GM18502 (cell line): ENCODE measurements around the gene FOLR1.

Source experiments
- ATAC-seq: cut with Tn5 transposase; IDR thresholded peaks from one replicate; pipeline ENCODE4 v1.9.1; 2021; ENCODE audit warnings: mild to moderate bottlenecking; ENCODE audit not compliant: unreplicated experiment, poor library complexity

FOLR1 gene

DNA sequence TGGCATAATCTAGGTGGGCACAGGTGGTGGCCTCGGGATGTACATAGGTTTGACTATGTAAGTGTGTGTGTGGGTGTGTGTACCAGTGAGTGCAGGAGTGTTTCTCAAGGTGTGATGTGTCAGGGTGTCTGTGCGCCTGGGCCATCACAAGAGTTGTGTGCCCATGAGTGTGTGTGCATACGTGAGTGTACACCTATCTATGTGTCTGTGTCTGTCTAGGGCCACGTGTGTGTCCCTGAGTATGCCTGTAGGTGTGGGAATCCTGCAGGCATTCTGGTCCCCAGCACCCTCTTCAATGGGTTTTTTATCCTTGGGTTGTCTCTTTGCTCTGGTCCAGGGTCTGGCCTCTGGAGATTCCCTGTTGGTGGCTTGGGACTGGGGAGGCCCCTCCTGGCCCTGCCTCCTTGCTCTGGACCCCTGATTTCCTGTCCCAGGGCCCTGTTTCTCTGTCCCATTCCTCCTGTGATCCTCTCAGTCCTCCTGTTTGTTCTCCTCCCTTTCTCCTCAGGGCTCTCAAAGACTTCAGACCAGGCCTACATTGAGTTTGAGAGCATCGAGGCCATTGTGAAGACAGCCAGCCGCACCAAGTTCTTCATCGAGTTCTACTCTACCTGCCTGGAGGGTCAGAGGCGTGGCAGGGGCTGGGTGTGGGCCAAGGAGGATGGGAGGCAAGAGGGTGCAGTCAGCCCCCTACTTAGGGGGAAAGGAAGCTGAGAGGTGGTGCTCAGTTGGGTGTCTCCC is 42.0 kb downstream of the FOLR1 start:
- ATAC-seq, result no peak

DNA sequence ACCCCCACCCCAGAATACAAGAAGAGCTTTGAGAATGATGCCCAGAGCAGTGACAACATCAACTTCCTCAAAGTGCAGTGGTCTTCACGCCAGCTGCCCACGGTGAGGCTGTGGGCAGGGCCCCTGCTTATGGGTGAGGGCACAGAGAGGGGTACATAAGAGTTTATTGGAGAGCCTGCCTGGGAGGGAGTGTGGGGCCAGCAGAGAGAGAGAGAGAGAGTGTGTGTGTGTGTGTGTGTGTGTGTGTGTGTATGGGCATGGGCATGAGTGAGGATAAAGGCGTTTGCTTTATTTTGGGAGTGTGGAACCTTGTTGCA is 42.5 kb downstream of the FOLR1 start:
- ATAC-seq, result no peak

DNA sequence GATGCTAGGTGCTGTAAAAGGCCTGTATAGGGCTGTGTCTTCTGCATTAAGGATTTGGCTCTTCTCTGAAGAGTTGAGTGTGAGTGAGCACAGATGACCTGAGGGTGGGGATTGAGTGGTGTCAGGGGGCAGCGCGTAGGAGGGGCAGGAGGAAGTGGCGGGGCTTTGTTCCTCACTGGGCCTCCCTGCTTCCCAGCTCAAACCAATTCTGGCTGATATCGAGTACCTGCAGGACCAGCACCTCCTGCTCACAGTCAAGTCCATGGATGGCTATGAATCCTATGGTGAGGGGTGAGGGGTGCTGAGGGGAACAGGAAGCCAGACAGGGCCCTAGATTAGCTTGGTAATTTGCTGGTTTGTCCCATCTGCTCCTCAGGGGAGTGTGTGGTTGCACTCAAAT is 43.0 kb downstream of the FOLR1 start:
- ATAC-seq, result no peak

DNA sequence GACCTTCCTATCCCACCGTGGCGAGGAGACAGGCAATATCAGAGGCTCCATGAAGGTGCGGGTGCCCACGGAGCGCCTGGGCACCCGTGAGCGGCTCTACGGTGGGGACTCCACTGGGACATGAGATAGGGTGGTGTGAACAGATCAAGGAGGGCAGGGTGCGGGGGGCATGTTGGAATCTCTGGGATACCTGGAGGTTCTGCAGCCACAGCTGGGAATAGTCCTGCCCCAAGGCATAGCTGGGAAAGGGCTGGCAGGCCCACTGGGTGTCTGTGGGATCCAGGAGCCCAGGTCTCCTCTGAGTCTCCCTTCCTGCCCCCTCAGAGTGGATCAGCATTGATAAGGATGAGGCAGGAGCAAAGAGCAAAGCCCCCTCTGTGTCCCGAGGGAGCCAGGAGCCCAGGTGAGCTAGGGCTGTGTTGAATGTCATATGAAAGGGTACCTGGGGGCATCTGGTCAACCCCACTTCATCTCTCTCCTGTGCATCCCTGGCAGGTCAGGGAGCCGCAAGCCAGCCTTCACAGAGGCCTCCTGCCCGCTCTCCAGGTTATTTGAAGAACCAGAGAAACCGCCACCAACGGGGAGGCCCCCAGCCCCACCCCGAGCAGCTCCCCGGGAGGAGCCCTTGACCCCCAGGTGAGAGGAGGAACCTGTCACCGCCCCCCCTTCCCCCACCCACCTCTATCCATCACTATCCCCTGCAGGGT is 43.6 kb downstream of the FOLR1 start:
- no peak for ATAC-seq

DNA sequence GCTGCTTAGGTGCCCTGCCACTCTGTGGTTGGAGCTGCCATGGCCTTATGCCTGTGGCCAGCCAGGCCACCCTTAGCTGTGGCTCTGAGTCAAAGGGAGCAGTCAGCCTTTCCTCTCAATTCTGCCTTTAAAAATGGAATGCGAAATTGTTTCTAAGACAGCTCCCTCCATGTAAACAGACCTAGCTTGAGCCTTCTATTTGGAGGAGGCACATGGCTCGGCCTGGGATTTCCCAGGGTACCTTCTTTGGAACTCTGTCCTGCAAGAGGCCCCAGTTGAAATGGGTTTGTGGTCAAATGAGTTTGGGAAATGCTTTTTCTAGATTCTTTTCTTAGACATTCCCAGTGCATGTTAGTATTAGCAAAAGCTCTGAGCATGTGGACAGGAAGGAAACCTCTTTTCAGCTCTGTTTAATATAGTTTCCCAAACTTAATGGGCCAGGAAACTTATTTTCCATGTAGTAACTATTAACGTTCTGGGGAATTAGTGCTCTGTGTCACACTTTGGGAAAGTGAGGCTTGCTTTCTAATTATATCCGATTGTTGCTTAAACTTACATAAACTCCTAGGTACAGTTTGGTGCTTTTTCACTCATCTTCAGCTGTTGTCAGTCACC is 44.2 kb downstream of the FOLR1 start:
- ATAC-seq, result no peak

DNA sequence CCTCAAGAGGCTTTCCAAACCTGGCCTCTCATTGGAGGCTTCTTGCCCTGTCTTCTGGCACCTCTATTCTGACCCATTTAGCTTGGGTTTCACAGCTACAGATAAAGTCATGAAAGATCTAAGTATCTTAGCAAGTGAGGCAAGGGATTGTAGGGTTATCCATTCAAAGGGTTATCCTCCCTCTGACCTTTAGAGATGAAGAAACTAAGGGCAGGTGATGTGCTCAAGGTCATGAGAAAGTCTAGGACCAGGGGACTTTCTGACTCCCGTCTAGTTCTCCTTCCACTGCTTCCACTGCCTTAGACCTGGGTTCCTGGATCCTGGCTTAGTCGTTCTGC is 44.8 kb downstream of the FOLR1 start:
- ATAC-seq, result no peak

DNA sequence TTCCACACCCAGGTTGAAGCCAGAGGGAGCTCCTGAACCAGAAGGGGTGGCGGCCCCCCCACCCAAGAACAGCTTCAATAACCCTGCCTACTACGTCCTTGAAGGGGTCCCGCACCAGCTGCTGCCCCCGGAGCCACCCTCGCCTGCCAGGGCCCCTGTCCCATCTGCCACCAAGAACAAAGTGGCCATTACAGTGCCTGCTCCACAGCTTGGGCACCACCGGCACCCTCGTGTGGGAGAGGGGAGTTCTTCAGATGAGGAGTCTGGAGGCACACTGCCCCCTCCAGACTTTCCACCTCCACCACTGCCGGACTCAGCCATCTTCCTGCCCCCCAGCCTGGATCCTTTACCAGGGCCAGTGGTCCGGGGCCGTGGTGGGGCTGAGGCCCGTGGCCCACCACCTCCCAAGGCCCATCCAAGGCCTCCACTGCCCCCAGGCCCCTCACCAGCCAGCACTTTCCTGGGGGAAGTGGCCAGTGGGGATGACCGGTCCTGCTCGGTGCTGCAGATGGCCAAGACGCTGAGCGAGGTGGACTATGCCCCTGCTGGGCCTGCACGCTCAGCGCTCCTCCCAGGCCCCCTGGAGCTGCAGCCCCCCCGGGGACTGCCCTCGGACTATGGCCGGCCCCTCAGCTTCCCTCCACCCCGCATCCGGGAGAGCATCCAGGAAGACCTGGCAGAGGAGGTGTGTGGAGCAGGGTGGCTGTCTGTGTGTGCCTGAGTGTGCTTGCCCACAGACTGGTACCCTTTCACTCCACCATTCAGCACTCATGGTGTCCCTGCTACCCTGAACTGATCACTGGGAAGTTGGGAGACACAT is 45.4 kb downstream of the FOLR1 start:
- no peak for ATAC-seq

DNA sequence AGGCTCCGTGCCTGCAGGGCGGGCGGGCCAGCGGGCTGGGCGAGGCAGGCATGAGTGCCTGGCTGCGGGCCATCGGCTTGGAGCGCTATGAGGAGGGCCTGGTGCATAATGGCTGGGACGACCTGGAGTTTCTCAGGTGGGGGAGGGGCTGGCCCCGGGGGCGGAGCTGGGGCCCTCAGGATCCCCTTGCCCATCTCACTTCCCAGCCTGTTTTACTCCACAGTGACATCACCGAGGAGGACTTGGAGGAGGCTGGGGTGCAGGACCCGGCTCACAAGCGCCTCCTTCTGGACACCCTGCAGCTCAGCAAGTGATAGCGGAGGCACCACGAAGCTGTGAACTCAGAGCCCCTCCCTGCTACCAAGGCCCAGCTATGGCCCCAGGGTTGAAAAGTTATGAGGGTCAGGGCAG is 46.1 kb downstream of the FOLR1 start:
- ATAC-seq, result no peak

DNA sequence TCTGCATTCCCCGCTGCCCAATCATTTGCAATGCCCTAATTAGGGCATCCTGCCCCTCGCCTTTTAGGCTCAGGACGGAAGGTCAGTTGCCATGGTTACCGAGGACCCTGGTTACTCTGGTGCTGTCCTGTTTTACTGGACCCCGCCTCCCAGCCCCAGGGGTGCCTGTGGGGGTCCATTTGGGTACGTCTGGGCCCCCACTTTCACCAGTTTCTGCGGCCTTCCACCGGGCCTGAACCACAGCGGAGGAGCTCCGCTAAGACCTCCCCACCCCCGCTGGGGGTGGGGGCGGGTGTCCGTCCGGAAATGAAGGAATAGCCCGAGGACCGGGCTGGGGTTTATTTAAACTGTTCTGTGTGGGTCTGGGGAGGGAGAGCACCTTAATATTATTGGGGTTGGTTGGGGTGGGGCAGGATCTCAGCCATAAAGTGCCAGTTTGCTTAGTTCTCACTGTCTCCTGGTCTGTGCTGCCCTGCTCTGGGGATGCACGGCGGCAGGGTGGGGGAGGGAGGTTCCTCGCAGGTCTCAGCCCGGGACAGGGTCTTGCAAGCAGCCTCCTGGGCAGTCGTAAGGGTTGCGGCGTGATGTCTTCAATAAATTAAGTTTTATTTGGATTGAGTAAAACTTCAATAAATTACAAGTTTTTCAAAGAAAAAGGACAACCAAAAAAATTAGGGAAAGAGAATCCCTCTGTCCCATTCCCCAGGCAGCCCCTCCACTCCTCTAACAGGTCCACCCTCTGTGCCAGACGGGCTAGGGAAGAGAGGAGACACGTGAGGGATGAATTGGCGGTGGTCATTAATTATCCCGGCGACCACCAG is 46.8 kb downstream of the FOLR1 start:
- no peak for ATAC-seq

DNA sequence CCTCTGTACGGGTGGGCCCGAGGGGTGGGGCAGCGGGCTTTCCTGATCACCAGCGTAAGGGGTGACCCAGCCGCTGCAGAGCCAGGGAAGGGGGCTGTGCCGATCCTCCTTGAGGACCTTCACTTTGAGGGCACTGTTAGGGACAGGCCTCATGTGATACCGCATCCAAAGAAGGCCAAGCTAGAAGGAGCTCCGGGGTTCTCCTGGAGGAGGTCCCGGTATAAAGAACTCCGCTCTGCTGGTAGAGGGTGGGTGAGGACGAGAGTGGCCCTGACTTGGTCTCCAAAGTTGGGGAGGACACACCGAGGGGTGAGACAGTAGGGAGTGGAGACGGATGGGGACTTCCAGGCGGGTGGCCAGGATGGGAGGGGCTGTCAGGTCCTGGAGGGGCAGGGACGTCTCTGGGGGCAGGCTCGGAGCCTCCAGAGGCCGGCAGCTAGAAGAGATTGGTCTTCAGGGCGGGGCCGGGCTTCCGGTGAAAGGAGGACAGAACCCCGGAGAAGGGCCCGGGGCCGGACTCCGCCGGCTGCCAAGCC is 47.4 kb downstream of the FOLR1 start:
- no peak for ATAC-seq

DNA sequence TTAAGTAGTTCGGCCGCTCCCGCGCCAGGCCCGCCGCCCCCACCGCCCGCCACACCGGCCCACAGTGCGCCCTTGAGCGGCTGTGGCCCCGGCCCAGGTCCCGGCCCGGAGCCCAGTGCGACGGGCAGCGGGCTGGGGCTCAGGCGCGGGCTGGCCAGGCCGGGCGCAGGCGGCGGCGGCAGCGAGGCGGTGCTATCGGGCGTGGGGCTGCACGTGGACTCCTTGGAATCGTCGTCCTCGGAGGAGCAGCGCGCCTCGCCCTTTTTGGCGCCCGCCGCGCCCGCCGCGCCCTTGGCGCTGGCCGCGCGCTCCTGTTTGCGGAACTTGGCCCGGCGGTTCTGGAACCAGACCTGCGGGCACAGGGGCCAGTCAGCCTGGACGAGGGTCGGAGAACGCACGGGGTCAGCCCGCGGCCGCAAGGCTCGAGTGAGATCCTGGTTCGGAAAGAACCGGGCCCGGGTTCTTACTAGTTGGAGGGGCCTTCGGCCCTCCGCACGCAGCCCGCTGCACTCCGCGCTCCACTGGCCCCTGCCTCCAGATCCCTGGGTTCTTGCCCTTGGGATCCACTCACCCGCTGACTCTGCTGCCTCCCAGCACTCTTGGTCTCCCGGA is 48.0 kb downstream of the FOLR1 start:
- no peak for ATAC-seq

DNA sequence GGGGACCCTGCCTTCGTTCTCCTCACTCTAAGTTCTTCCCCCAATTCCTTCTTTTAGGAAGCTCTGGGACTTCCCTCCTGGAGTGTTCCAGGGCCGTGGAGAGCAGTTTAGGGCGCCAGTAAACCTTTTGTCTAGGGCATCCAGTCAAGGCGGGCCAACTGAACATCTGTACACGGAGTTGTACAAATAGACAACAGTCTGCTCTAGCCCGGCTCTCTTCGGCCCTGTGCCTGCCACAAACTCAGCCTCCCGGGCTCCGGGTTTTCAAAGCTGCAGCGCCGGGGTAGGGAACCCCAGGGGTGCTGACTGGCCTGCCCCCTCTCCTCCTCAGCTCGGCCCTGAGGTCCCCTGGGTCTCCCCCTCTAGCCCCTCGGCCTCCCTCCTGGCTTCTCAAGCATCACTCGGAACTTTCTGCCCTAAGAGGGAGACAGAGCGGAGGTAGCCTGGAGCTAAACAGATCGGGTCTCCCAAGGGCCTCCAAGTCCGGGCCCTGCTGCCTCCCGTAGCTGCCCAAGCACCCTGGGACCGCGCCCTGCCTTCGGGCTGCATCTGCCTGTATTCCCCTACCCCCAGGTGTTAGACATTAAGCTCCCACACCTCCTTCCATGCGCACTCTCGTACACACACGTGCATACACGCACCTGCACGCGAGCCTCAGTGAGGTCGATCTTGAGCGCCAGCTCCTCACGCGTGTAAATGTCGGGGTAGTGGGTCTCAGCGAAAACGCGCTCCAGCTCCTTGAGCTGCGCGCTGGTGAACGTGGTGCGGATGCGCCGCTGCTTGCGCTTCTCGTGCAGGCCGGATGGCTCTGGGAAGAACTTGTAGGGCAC is 48.7 kb downstream of the FOLR1 start:
- ATAC-seq, result no peak

DNA sequence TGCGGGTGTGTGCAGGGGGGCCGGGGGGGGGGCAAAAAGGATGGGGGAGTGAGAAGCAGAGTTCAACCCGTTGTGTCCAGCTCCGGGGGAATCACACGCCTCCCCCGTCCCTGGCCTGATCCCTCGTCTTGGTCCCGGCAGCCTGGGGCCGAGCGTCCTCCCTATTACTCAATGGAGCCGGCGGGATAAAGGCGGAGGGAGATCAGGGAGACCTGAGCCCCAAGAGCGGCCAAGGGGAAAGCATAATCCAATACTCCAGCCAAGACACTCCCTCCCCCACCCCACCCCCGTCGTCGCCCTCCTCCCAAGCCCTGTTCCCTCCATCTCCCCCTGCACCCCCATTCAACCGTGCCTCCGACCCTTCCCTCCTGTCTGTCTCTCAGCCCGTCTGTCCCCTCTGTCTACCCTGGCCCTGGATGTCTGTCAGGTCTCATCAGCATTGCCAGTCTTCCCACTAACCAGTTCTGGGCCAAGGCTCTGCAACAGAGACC is 49.4 kb downstream of the FOLR1 start:
- ATAC-seq, result no peak

DNA sequence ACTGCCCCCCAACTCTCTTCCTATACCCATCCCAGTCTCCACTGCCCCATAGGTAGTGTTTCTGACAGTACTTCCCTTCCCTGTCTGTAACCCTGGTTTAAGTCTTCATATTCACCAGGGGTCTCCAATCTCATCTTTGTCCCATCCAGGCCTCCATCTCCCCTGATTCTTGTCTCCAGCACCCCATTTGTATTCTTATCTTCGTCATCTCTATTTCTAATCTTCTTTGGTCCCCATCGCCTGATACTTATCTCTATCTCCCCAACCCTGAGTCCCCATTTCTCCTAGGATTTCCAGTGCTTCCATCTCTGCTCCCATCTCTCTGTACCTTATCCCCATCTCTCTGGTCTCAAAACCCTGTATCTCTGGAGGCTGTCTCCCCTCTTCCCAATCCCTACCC is 50.2 kb downstream of the FOLR1 start:
- ATAC-seq, result no peak

DNA sequence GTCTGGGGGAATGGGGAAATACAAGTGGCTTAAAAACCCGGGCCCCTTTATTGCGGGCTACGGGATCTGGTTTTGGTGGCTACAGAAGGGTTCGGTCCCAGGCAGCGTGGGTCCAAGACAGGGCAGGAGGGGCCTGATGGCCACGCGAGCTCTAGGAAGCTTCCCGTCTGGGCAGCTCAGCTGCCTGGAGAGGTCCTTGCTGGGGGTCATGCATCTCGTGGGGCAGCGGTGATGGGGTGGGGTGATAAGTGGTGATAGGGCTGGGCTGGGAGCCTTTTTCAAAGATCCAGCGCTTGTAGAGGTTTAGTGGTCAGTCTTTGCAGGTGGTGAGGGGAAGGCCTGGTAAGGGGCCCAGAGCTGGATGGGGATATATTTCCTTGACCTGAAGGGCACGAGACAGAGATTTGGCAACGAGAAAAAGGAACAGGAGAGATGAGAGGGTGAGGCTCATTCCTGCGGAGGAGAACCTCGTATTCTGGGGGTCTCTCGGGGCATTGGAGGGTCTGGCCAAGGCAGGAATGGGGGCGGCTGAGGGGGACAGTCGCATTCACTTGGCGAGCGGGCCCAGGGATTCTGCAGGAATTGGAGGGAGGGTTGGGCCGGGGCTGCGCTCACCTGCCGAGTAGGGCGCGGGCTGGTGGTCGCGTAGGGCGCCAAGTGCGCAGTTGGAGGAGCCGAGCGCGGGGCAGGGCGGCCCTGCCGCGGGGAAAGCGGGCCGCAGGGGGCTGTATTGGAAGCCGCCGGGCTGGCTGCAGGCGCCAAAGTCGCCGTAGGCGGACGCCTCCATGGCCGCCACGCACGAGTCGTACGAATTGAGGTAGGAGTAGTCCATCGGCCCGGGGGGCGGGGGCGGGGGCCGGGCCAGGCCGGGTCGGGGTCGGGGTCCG is 51.5 kb downstream of the FOLR1 start:
- no peak for ATAC-seq

DNA sequence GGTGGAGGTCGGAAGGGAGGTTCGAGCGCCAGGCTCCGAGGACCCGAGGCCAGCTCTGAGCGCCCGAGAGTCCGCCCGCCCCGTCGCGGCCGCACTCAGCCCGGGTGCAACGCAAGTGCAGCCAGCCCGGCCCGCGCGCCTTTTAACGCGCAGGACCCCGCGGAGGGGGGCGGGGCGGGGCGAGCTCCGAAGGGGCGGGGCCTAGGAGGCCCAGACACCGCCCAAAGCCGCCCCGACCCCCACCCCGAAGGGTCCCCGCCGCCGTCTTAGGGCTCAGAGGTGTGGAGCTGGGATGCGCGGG is 52.1 kb downstream of the FOLR1 start, which contains the start of gene PHOX2A:
TSS of gene PHOX2A (minus strand) at position 117 of the 301 bp plus-strand sequence. CDS start 172 bp downstream, outside the sequence.
- ATAC-seq, result no peak

DNA sequence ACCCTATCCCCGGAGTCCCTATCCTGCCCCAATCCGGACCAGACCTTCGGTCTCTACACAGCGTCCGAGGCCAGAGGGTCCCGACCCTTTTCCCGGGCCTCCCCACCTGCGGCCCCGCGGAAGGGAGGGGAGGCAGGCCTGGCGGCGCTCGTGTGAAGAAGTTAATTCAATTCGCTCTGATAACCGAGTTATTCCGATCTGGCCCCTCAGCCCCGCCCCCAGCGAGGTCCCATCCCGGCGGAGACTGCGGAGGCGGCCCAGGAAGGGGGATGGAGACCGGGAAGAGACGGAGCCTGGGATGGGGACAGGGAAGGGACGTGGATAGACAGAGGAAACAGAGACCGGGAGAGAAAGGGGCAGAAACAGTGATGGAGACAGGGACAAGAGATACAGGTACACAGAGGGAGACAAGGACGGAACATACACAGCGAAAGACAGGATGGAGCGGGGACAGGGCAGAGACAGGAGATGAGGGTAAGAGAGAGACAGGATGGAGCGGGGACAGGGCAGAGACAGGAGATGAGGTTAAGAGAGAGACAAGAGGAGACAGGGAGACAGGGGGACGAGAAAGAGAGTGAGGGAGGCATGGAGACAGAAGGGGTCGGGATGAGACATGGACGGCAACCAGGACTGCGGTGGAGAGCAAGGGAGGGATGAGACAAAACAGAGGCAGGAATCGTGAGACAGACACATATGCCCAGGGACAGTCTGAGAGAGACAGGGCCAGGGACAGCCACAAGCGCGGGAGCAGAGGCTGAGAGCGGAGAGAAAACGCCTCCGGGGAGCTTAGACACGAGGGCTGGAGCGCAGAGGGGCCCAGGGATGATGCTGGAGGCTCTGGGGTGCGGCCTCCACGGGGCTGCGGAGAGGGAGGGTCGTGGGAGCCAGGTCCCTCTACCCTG is 52.7 kb downstream of the FOLR1 start:
- ATAC-seq, result no peak
